HG03064 (cell line): Measurements from ENCODE around the gene PPA1.
"Not testable (repeated sequence)": the region's sequence is repeated elsewhere in the genome, so short reads cannot be mapped to it uniquely, and the experiment has no call there.

Source experiments
- ATAC-seq: cut with Tn5 transposase; IDR thresholded peaks from one replicate; pipeline ENCODE4 v1.9.1; 2021; ENCODE audit warnings: low read depth; ENCODE audit not compliant: unreplicated experiment

Gene PPA1

DNA sequence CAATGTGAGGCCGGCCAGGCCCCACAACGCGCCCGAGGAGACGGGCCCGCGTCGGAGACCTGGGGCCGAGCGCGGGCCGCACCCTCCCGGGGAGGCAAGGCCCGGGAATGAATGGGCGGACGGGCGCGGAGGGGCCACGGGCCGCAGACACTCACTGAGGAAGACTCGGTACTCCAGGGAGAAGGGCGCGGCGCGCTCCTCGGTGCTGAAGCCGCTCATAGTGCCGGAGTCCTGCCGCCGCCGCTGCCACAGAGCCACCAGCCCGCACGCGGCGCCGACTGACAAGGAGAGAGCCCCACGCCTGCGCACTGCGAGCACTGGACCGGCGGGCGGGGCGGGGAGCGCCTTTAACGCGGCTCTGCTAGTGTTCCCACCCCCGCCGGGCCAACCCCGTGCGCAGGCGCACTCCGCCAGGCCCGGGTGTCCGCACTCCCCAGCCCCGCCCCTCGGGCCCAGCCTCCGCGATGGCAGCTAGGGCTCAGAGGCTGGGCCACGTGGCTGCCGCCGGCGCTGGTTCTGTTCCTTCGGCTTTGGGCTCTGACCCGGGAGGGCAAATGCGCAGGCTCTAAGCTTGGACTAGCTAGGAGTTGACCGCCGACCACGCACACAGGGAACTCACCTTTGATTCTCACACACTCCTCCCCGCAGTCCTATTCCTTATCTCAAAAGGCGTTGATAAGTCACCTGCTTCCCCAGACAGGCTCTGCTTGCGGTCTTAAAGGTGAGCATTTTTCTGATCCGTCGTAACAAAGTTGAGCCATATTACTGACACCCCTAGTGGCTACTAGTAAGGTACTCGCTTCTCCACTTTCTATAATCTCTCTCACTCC, at the start of gene PPA1:
Gene PPA1, minus strand, starts transcription at position 321 of the 830 bp plus-strand sequence. Its CDS starts 102 bp downstream, at position 219.
- peak; percentile 81 for ATAC-seq

DNA sequence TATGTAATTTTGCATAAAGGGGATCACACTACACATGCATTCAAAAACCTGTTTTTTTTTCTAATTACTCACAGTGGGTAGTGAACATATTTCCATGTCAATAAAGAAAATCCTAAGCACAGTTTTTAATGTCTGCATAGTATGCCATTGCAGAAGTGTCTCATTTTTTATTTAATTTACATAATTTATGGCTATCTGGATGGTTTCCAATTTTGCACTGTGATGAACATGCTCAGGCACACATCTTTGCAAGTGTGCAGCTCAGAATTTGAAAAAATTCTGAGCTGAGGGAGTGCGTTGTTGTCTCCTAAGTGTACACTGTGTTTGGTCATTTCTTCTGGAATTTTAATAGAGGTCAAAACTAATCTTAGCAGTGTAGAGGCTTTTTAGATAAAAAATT, 48.4 kb upstream of the PPA1 start:
- no peak for ATAC-seq

DNA sequence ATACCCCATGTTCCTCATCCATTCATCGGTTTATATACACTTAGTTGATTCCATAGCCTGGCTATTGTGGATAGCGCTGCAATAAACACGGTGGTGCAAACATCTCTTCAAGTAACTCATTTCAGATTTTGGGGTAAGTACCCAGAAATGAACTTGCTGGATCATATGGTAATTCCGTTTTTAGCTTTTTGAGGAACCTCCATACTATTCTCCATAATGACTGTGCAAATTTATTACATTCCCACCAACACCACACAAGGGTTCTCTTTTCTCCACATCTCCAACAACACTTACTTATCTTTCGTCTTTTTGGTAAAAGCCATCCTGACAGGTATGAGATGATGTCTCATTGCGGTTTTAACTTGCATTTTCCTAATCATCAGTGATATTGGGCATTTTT, 46.9 kb upstream of the PPA1 start:
- no peak for ATAC-seq

DNA sequence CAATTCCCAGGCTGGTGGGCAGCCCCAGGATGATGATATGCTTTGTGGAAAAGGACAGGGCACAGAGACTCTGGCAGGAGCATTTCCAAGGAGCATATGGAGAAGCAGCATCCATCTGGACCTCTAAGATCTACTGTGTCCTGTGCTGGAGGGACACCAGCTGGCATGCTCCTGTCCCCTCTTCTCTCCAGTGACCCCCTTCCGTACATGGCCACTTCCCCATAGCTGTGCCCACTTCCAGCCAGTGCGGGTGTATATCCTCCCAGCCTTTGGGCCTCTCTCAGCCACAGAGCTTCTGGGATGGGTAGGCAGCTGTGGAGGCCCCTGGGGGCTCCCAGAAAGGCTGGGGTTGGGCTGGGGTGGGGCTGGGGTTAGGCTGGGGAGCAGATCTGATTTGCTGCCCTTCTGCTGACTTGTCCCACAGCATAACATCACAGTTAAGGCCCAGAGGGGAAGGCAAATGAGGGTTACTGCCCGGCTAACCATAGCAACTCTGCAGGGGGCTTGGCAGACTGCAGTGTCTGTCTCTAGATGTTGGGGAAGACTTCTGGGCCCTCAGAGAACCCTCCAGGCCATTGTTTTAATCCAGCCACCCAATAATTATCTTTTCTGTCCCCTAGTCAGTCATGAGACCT, 44.3 kb upstream of the PPA1 start:
- no peak for ATAC-seq

DNA sequence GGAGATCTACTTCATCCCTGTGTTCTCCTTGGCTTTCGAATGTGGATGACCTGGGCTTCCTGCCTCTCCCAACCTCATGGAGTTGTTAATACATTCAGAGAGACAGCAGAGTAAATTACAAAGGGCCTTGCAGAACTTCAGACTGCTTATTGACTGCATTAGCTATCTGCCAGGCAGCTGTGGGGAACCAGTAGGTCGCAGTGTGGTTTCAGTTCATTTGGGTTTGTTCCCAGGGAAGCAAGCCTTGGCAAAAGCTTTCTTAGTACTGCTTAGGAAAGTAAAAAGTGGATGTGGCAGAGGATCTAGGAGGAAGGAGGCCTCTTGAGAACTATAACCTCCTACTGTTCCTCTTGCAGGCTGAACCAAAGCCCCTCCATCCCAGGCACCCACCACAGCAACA, 41.4 kb upstream of the PPA1 start:
- no peak for ATAC-seq

DNA sequence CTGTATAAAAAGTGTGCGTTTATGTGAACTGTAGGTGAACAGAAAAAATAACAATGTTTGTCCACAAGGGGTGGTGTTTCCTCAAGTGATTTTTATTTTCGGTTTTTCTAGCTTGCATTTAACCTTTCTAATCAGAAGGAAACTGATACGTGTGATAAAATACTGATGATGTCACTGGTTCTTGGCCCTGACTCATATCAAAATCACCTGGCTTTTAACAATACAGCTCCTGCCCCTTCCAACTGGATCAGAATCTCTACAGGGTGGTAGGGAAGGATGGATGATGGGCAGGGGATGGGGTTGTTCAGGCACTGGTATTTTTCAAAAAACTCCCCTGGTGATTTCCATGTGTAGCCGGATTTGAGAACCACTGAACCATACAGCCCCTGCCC, 39.7 kb upstream of the PPA1 start:
- peak; percentile 42 for ATAC-seq

DNA sequence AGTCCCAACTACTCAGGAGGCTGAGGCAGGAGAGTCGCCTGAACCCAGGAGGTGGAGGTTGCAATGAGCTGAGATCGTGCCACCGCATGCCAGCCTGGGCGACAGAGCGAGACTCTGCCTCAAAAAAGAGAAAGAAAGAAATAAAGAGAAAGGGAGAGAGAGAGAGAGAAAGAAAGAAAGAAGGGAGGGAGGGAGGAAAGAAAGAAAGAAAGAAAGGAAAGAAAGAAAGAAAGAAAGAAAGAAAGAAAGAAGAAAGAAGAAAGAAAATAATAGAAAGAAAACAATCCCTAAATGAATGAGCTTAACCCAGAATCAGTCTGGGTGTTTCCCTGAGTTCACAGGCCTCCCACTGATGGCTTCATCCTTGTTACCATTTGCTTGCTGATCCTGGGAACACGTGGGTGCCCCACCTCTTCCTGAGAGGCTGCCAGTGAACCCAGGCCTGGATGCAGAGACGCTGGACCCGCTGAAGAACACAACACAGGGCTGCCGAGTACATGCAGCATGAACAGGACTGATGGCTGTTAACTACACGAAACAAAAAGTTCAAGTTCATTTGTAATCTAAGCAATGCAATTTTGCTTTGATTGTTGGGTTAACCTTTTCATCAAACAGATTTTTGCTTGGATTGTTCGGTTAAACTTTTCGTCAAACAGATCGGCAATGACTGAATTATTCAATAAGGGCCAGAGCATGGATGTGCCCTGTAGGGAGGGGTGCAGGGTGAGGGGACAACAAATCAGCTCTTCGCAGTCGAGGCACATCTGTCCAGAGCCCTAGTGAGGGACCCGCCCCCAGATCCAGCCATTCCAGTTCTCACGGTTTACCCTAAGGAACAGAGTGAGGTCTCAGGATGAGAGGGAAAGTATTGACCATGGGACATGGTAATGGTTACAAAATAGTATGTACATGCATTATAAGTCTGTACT, 39.0 kb upstream of the PPA1 start:
- no peak for ATAC-seq

DNA sequence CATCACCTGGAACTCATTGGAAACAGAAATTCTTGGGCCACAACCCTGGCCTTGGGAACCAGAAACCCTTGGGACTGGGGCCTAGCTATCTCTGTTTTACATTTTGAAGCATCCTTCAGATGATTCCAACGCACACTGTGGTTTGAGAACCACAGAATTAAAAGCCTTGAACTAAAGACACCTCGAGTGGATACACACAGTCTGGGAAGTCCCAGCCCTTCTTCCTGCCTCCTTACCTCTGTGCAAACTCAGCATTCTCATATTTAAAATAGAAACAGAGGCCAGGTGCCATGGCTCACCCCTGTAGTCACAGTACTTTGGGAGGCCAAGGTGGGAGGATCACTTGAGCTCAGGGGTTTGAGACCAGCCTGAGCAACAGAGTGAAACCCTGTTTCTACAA, 37.7 kb upstream of the PPA1 start:
- no peak for ATAC-seq

DNA sequence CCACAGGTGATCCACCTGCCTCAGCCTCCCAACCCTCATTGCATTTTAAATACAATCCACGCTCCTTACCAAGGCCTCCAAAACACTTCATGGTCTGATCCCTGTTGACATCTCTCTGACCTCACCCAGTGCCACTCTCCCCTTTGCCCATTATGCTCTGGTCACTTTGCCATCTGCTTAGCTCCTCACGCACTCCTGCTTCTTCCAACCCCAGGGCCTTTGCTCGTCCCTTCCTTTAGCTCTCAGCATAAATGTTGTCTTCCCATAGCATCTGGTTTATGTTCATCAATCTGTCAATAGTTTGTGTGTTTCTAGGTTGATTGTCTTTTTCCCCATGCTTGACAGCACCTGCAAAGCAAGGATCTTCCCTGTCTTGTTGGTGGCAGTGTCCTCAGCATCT, 36.5 kb upstream of the PPA1 start:
- ATAC-seq: no peak

DNA sequence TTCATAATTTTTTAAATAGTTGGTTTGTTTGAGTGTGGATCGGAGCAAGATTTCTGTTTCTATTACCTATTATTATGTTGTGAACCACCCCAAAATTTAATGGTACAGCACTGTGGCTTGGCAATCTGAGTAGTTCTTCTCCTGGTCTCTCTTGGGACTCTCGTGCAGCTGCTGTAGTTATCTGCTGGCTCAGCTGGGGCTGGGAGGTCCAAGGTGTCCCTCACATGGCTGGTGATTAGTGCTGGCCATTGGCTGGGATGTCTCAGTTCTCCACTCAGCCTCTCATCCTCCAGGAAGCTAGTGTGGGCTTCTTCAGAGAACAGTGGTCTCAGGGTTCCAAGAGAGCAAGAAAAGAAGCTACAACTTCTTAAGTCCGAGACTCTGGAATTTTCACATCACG, 35.1 kb upstream of the PPA1 start:
- ATAC-seq: no peak

DNA sequence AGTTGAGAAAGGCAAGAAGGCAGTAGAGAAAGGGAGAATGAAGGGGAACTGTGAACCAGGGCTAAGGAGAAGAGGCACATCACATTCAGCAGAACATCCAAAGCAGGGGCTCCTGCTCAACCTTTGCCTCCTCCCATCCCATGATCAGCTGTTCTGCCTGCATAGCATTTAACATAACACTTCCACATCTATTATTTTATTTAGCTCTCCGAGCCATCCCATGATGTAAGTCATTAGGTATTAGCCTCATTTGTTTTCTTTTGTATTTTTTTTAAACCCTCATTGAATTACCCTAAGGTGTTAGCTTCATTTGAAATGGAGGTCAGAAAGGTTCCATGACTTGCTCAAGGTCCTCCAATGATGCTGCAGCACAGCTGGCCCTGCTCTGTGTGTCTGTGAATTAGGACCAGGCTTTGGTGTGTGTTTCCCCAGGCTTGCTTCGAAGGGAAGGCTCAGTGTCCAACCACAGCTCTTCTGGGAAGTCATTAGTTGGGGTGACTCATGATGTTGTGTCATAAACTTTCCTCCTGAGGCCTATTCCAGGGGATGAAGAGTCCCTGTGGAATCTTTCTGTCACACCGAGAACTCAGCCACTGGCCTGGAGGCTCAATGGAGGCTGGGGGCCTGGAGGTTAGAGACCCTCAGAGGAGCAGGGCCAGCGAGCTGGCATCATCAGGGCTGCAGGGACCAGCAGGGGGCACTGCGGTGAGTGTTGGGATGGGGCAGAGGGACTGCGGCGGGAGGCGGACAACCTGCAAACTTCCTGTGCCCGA, 34.1 kb upstream of the PPA1 start:
- no peak for ATAC-seq

DNA sequence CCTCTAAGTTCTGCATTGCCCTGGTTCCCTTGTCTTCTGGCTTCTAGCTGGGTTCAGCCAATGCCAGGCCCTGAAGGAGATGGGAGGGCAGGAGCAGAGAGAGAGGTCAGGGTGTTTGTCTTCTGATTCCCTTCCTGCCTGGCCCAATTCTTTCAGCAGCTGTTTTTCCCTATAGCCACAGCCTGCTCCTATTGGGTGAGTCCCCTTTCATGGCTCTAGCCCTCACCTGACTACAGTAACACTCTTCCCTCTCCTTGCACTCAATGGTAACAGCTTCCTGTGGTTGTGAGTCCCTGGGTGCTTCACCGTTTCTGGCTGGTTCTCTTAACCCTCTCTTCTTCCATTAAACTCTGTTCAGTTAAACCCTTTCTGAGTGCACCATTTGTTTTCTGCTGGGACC, 33.5 kb upstream of the PPA1 start:
- no peak for ATAC-seq

DNA sequence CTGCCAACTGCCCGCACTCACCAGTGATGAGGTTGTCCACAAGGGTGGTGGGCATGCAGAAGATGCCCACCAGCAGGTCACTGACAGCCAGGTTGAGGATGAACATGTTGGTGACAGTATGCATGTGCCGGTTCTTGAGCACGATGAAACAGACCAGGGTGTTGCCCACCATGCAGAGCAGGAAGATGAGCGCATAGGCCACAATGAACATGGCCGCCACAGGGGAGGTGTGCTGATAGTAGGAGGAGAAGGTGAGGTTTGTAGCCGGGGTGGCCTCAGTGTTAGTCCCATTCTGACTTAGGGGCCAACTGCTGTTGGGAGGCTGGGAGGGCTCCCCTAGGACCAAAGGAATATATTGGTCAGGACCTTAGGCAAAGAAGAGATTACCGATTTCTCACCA, 32.8 kb upstream of the PPA1 start:
- no peak for ATAC-seq

DNA sequence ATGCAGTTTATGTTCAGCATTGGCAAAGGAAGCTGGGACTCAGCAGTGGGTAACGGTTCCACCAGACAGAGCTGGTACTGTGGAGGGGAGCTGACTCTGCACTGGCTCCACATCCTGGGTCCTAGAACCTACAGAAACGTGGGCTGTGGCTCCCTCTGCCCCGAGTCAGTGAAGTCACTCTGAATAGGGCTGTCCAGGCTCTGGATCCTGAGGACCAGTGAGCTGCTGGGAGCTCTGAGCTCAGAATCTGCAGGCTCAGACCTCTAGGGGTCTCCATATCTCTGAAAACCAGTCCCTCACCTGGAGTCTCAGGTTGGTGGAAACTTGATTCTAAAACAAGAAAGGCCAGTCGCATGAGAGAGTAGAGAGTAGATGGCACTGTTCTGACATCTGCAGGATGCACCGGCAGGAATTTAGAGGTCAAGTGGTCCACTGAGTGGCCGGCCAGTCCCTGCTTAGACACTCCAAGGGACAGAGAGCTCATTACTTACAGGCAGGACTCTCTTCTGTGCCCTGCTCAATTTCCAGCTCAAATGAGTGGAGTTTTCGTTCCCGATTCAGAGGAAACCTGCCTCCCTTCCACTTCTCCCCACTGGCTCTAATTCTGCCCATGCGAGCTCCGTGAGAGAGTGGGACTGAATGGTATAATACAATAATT, 31.9 kb upstream of the PPA1 start:
- no peak for ATAC-seq

DNA sequence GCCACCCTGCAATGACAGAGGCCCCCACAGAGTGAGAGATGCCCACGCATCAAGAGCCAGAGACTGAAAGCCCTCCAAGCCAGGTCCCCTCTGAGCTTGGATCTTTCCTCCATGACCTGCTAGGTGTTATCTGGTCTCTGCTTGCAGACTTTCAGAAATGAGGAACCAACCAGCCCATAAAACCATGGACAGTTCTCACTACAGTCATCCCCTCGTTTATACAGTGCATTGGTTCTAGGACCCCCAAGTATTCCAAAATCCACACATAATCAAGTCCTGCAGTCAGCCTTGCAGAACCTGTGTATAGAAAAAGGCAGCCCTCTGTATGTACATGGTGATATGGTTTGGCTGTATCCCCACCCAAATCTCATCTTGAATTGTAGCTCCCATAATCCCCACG, 27.5 kb upstream of the PPA1 start:
- ATAC-seq: no peak

DNA sequence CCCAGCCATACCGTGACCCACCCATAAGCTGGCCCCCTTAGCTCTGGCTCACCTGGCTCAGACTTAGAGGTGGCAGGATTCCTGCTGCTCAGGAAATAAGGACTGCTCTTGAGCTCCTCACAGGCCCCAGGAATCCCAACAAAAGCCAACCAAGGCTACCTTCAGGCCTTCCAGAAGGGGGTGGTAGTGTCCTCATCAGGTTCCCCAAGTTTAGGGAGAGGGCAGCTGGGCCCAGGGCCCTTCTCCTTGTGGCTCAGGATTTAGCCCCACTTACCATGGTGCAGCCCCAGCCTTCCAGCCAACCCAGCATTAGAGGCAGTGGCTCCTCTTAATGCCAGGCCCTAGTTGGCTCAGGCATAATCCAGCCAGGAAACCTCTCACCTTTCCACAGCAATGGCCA, 27.0 kb upstream of the PPA1 start:
- no peak for ATAC-seq

DNA sequence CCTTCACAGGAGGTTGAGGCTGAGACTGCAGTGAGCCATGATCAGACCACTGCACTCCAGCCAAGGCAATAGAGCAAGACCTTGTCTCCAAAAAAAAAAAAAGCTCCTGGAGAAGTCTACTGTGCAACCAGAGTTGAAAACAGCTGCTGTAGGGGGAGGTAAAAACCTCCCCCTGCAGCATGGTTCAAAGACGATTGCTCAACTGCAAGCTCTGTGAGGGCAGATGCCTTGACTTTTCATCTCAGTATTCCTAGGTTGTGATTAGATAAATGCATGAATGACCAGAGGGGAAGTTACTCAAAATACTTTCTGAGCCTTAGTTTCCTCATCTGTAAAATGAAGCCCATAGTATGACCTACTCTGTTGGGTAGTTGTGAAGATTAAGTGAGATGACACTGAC, 25.0 kb upstream of the PPA1 start:
- ATAC-seq: no peak

DNA sequence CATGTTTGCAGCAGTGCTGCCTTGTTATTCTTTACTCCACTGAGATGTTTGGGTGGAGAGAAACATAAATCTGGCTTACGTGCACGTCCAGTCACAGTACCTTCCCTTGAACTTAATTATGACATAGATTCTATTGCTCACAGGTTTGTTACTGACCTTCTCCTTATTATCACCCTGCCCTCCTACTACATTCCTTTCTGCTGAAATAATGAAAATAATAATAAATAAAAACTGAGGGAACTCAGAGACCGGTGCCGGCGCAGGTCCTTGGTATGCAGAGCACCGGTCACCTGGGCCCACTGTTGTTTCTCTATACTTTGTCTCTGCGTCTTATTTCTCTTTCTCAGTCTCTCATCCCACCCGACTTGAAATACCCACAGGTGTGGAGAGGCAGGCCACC, 24.6 kb upstream of the PPA1 start:
- not testable (repeated sequence) for ATAC-seq

DNA sequence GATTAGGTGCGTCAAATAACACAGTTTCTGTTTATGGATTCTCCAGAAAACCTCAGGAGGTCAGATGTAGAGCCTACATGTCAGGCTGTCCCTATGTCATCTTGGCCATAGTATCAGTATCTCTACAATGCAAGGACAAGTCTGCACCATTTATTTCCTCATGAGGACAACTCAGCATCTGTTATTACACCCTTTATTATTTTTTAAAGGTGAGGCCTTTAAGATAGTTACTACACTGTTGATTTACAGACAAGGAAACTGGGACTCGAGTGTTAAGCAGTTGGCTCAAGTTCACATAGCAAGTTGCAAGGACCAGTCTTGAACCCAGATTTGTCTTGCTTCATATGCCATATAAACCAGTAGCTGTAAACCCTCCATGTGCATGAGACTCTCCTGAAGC, 23.2 kb upstream of the PPA1 start:
- no peak for ATAC-seq
